AG04449 (cell line): Measurements from ENCODE around the gene VPS13D.

Source experiments
- CTCF ChIA-PET: fragments of 350-600 bp; formaldehyde crosslinking; extraction: SDS; loops from one replicate; lab custom pipeline; 2021; ENCODE audit warnings: antibody characterized with exemption; lab: Yijun Ruan, JAX
- POLR2A ChIA-PET: fragments of 400-600, 350-600 bp; formaldehyde crosslinking; extraction: SDS; loops from one replicate; lab custom pipeline; 2020; ENCODE audit warnings: antibody characterized with exemption, inconsistent platforms; lab: Yijun Ruan, JAX
- DNase-seq: peaks from one replicate; pipeline ENCODE4 v3.0.0-alpha.2; 2010; ENCODE audit warnings: low read depth, low spot score
- H3K4me3 ChIP-seq: 2 replicates; pipeline ENCODE4 v1.5.1; 2011; ENCODE audit warnings: low read depth, mild to moderate bottlenecking, control low read depth, low read length
- CTCF ChIP-seq: IDR thresholded peaks from one replicate; pipeline ENCODE4 v1.5.1; 2011; ENCODE audit warnings: mild to moderate bottlenecking, moderate library complexity, low read length, control low read depth, inconsistent platforms; ENCODE audit not compliant: insufficient read depth; ENCODE audit errors: missing control alignments

VPS13D gene

DNA sequence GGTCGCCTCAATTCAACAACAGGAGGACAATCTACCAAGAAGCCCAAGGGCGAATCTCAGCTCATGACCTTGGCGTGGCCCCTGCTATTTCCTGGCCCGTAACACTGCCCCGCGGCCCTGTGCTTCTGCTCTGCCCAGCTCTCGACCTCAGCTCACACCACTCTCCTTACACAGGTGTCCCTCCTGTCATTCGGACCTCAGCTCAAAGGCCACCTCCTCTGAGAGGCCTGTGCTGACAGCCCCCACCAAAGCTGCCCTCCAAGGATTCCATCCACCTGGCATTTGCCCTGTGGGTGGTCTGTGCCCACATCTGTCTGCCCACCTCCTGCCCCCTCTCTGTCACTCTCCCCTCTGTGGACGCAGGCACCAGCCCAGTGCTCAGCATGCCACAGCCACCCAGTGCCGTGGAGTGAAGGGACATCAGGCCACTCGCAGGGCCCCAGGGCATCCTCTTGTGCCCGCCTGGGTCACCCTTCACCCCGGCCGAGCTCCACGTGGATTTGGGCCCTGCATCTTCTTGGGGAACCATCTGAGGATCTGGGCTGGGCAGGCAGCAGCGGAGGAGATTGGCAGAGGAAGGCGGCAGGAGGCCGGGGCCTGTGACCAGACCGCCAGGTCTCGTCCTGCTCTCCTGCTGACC lies 317.9 kb downstream of the VPS13D start:
- ChIA-PET POLR2A (no interaction called here), CTCF (interaction anchor here (1.9 kb wide), 1 partner anchor 10 kb away, joined by 5 read pairs; no protein-coding TSS in a partner anchor)
- H3K4me3 ChIP-seq, result no peak overlapping the region
- no peak for TF ChIP-seq CTCF
- no peak for DNase-seq

DNA sequence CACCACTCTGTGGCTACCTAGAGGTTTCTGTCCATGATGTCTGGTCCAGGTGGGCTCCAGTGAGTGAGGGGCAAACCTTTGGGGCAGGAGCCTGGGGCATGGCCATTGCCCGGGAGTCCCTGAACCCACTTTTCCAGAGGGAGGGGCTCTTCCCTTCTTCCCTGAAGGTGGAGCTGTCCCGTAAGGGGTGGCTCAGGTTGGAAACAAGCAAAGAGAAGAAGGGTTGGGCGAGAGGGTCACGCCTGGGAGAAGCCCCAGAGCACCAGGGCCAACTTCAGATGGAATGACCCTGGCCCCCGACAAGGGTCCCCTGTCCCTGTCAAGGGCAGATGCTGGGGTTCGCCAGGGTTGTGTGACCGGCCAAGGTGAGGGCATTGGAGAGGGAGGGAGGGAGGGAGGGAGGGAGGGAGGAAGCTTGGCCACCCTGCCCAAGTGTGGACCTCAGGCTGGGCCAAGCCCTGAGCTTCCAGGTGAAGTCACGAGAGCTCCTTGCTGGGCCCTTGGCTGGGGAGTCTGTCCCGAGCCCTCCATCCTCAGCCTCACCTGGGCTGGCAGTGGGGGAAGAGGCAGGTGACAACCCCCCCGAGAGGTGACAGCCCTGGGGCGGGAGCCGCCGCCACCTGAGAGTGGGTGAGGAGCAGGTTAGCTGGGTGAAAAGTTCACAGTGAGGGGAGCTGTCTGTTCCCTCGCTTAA lies 318.6 kb downstream of the VPS13D start:
- TF ChIP-seq CTCF, result no peak
- no peak for DNase-seq
- no peak overlapping the region for H3K4me3 ChIP-seq
- POLR2A ChIA-PET, result no interaction called here
- CTCF ChIA-PET, result no interaction called here

- POLR2A ChIA-PET, result no interaction called here
- no peak for TF ChIP-seq CTCF
- no peak for DNase-seq
- CTCF ChIA-PET, result interaction anchor here (0.7 kb wide), 1 partner anchor 187 kb away, joined by 3 read pairs; no protein-coding TSS in a partner anchor
- H3K4me3 ChIP-seq, result no peak overlapping the region
These were observed 319.2 kb downstream of the VPS13D start for GRCh38 chr1:12548973-12549459.

- ChIA-PET POLR2A (no interaction called here), CTCF (interaction anchor here (0.7 to 1.4 kb wide), 3 partner anchors 9 to 188 kb away, joined by 3 read pairs; no protein-coding TSS in a partner anchor)
- no peak for TF ChIP-seq CTCF
- H3K4me3 ChIP-seq, result peak overlapping the region; percentile 33; the same call in 1 of the 2 replicates
- peak; percentile 24 for DNase-seq
These were observed 319.9 kb downstream of the VPS13D start for GRCh38 chr1:12549460-12550349.

DNA sequence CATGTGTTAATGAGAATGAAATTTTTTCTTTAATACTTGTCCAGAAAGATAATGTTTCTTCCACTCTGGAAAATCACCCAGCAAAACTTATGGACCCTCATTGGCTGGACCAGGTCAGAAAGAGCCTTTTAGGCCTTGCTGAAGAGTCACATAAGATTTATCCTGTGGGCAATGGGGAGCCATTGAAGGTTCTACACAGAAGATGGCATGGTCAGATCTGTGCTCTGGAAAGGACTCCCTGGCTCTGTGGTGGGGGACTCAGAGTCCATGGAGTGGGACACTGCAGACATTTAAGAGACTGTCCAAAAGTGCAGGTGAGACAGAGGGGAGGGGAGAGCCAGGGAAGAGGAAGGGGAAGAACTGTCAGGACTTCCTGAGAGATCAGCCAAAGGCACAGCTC lies 321.8 kb downstream of the VPS13D start:
- H3K4me3 ChIP-seq, result no peak overlapping the region
- TF ChIP-seq CTCF, result no peak
- CTCF ChIA-PET, result no interaction called here
- DNase-seq, result no peak
- POLR2A ChIA-PET, result no interaction called here
